HL-60 (cell line): Measurements from ENCODE around the gene GHITM.

Source experiments
- CTCF ChIP-seq: IDR thresholded peaks from one replicate; pipeline ENCODE4 v1.5.1; 2011; ENCODE audit warnings: low read length, control low read depth, inconsistent platforms; ENCODE audit not compliant: insufficient read depth
- POLR2AphosphoS5 ChIP-seq: IDR thresholded peaks from 2 replicates; pipeline ENCODE4 v1.6.1; 2012; ENCODE audit warnings: low read depth

GRCh38 chr10:84178160-84178609, 38.9 kb downstream of the GHITM start:
- TF ChIP-seq CTCF (no peak), POLR2AphosphoS5 (no peak)
